Right kidney (tissue), 9 donors: ENCODE results near the gene ZNF511.
A peak's percentile ranks its signal among the peaks of the same experiment; 100 is the strongest.
"Not testable (repeated sequence)": the region's sequence is repeated elsewhere in the genome, so short reads cannot be mapped to it uniquely, and the experiment has no call there.

ENCODE experiments used
- DNase-seq: peaks from one replicate; pipeline ENCODE4 v3.0.0-alpha.2; 2016
- long read RNA-seq, 8 donors: transcript quantifications; one replicate each; lab custom pipeline, GENCODE V29; 2026

The ZNF511 gene
- long read RNA-seq, donor 1, transcript ZNF511-202 (6 exons, 1,520 nt): major isoform, 27 of 38 reads
- long read RNA-seq, donor 1, partial matches to known transcripts: 0 of 38 reads
- long read RNA-seq, donor 1, other reads (novel, unspliced or antisense): 6 of 38 reads
- long read RNA-seq, donor 2, transcript ZNF511-202 (6 exons, 1,520 nt): major isoform, 20 of 39 reads
- long read RNA-seq, donor 2, partial matches to known transcripts: 14 of 39 reads
- long read RNA-seq, donor 2, other reads (novel, unspliced or antisense): 0 of 39 reads
- long read RNA-seq, donor 3, transcript ZNF511-202 (6 exons, 1,520 nt): major isoform, 9 of 10 reads
- long read RNA-seq, donor 3, partial matches to known transcripts: 0 of 10 reads
- long read RNA-seq, donor 3, other reads (novel, unspliced or antisense): 0 of 10 reads
- long read RNA-seq, donor 4, transcript ZNF511-202 (6 exons, 1,520 nt): major isoform, 25 of 50 reads
- long read RNA-seq, donor 4, partial matches to known transcripts: 19 of 50 reads
- long read RNA-seq, donor 4, other reads (novel, unspliced or antisense): 0 of 50 reads
- long read RNA-seq, donor 5, transcript ZNF511-202 (6 exons, 1,520 nt): major isoform, 26 of 31 reads
- long read RNA-seq, donor 5, partial matches to known transcripts: 0 of 31 reads
- long read RNA-seq, donor 5, other reads (novel, unspliced or antisense): 0 of 31 reads
- long read RNA-seq, donor 6, transcript ZNF511-202 (6 exons, 1,520 nt): major isoform, 22 of 35 reads
- long read RNA-seq, donor 6, partial matches to known transcripts: 10 of 35 reads
- long read RNA-seq, donor 6, other reads (novel, unspliced or antisense): 0 of 35 reads
- long read RNA-seq, donor 7, transcript ZNF511-202 (6 exons, 1,520 nt): major isoform, 37 of 57 reads
- long read RNA-seq, donor 7, partial matches to known transcripts: 17 of 57 reads
- long read RNA-seq, donor 7, other reads (novel, unspliced or antisense): 0 of 57 reads
- long read RNA-seq, donor 8, transcript ZNF511-202 (6 exons, 1,520 nt): major isoform, 23 of 25 reads
- long read RNA-seq, donor 8, partial matches to known transcripts: 0 of 25 reads
- long read RNA-seq, donor 8, other reads (novel, unspliced or antisense): 0 of 25 reads

GRCh38 chr10:133308421-133309099, at the start of gene ZNF511, which contains the start of gene TUBGCP2:
Gene ZNF511, plus strand, starts transcription at chr10:133308914. Its CDS starts 30 bp downstream, at chr10:133308944.
Gene TUBGCP2, minus strand, starts transcription at chr10:133308872. Its CDS starts 5,931 bp downstream, at chr10:133302941.
- DNase-seq: peak; percentile 96

- DNase-seq: no peak
Observed at GRCh38 chr10:133259602-133259989, 49.1 kb upstream of the ZNF511 start.

- peak; percentile 73 for DNase-seq
Observed at GRCh38 chr10:133260895-133261725, 47.6 kb upstream of the ZNF511 start.

DNA sequence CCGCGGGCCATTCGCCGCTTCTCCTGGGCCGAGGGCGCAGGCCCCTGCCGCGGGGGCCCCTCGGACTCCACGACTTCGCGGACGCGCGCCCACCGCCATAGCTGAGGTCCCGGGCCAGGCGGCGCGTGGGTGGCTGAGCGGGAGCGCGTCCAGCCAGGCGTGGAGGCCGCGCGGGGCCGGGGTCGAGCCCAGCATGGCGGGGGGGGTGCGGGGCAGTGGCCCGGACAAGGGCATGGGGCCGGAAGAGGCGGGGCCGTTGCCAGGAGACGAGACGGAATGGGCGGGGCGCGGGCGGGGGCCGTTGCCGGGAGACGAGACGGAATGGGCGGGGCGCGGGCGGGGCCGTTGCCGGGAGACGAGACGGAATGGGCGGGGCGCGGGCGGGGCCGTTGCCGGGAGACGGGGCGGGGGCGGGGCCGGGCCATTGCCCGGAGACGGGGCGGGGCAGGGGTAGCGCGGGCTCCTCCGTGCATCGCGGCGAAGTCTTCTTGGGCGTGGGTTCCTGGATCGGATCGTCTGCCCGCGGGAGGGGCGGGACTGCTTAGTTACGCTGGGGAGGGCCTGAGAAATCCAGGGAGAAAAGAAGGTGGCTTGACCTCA, 46.9 kb upstream of the ZNF511 start:
- no peak for DNase-seq

DNA sequence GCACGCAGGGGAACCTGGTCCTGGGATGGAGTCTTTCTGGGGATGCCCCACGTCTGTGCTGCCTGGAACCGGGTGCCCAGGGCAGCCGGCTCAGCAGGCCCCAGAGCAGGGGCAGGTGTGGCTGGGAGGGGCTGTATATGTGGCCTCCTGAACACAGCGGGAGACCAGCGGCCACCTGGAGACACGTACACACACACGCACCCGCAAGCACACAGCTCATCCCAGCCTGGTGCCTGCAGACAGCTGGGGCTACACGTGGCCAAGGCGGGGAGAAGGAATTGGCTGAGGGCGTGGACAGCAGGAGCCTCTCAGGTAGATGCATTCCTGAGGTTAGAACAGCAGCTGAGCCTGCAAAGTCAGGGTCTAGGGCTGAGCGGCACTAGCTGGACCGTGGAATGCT, 46.0 kb upstream of the ZNF511 start:
- no peak for DNase-seq

GRCh38 chr10:133263674-133264073, 45.0 kb upstream of the ZNF511 start:
- no peak for DNase-seq

GRCh38 chr10:133264461-133264860, 44.3 kb upstream of the ZNF511 start:
- DNase-seq: no peak

GRCh38 chr10:133265052-133265451, 43.7 kb upstream of the ZNF511 start:
- DNase-seq: not testable (repeated sequence)

DNA sequence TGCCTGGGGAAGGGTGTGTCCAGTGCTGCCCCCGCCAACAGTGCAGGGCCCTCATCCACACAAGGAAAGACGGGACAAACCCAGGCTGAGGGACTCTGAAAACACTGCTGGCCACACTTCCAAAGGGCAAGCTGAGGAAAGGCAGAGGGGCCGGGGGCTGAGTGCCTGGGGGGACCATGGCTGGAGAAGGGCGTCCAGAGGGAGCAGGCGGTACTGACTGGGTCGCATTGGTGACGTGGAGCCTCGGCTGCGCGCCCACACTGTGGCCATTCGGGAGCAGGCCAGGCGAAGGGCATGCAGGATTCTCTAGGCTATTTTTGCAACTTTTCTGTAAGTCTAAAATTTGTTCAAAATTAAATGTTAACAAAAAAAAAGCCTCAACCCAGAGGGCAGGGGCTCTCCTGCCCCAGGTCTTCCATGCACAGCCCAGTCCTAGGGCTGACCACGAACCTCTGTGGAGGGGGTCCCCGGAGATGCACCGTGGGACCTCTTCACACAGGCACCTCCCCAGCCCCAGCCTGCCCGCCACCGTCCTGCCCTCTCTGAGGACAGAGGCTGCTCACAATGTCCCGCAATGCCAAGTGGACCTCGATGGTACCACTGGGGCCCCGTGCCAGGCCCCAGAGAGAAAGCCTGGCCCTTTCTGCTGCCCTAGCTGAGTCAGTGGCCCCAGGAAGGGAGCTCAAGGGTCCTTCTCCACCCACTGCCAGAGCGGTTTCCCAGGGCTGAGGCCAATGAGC, 42.5 kb upstream of the ZNF511 start:
- DNase-seq: no peak

- no peak for DNase-seq
Observed at GRCh38 chr10:133267293-133267692, 41.4 kb upstream of the ZNF511 start.

GRCh38 chr10:133267829-133268228, 40.9 kb upstream of the ZNF511 start:
- DNase-seq: no peak

DNA sequence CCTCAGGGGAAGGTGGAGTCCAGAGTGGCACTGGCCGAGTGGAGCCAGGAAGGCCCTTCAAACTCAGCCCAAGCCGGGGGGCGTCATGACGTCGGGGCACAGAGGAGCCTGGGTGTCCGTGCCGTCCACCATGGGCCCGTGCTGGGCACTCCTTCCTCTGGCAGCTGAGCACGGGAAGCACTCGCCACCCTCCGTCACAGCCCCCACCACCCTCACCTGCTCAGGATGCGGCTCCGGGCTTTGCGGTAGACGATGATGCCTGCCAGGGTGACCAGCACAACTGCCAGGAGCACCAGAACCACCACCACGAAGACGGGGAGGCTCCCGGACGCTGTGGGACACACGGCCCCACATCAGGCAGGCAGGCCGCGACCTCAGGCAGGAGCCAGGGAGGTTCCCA, 40.2 kb upstream of the ZNF511 start:
- no peak for DNase-seq

DNA sequence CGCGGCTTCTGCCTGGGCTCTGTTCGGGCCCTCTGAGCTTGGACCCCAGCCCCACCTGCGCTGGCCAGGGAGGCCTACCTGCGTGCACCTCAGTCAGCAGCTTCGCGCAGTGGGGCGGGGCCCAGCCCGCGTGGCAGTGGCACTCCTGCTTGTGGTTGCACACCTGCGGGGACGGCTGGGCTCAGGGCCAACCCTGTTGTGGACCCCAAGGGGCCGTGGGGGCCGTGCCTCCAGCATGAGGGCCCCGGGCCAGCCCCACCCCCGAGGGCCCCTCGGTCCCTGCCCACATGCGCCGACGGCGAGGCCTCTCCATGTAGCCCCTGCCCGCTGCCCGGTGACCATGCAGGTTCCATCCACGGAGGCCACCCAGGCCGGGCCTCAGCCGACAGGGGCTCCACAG, 39.3 kb upstream of the ZNF511 start:
- no peak for DNase-seq

DNA sequence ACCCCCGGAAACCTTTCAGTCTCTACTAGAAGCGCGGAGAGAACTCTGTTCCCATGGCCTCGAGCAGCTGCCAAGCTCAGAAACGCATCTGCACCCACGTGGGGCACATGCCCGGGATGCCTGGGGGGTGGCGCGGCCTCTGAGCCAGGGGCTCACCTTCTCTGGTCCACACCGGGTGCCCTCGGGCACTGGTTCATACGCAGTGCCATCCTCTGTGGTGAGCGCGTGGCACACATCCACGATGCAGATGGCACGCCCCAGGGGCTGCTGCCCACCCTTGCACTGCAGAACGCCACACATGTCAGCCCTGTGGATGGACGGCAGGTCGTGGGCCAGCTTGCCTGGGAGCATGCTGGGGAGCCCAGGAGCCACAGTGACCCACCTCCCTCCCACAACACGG, 38.5 kb upstream of the ZNF511 start:
- DNase-seq: no peak

- DNase-seq: no peak
Observed at GRCh38 chr10:133270773-133271297, 37.9 kb upstream of the ZNF511 start.

DNA sequence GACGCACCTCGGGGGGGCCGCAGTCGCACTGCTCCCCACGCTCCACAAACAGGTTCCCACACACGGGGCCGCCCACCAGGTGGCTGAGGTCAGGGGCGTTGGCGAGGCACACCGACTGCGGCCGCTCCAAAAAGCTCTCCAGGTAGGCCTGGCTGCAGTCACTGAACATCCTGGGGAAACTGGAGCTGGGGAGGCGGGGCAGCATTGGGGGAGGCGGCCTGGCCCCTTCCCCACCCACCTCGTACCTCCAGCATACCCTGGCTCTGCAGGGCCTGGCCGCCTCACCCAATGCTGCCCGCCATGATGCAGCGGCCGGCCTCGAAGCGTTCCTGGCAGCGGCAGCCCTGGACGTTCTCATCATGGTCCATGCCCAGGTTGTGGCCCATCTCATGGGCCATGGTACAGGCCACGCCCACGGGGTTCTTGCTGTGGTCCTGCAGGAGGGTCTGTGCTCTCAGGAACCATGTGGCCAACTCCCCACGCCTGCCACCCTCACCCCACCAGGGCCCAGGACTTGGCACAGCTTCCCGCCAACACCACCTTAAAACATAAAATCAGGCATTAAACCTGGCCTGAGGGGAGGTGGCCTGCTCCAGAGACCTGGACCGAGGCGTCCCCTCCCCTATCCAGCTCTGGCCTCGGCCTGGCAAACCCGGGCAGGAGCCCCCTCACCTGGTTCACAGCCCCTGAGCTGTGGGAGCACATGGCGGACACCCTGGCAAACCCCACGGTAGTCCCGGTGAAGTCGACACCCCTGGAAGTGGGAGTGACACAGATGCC, 37.0 kb upstream of the ZNF511 start:
- no peak for DNase-seq

- no peak for DNase-seq
Observed at GRCh38 chr10:133272301-133272963, 36.3 kb upstream of the ZNF511 start.

DNA sequence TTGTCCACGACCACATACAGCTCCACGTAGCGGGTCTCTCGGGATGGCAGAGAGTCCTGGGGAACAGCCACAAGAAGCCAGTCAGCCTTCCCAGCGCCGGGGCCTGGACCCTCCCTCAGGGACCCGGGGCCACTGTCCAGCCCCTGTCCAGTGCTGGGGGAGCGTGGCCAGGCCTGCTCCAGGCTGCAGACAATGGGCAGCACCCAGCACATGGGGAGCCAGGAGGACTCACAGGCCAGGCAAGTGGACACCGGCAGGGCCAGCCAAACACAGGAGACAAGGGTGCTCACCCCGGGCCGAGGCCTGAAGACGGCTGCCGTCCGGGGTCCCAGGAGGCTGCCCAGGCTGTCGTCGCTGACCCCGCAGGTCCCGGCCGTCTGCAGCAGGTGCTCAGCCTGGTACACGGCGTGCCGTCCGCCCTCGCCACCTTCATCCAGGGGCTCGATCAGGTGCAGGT, 35.7 kb upstream of the ZNF511 start:
- DNase-seq: no peak
